Measurements from ENCODE around the gene THBD.

DNA sequence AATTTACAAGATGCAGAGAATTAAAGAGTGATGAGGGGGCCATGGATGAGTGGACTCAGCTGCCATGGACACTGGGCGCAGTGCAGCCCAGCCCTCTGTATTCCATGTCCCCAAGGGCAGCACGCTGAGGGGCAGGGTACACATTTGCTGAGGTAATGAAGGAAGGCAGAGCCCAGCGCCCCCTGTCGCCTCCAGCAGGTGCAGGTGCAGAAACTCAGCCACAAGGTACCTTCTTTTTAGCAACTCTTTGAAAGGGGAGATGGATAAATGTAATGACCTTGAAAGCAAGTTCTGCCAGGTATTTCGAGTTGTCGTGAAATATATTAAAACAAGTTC, 29.5 kb upstream of the THBD start:
- no peak for TF ChIP-seq EP300 (IDR thresholded peaks at IDR 0.05; ENCODE audit: borderline replicate concordance)
- TF ChIP-seq FOXM1 (IDR thresholded peaks at IDR 0.05; ENCODE audit: borderline replicate concordance, low read depth): no peak
- TF ChIP-seq YY1 (IDR thresholded peaks at IDR 0.05; ENCODE audit: low read depth): no peak
- no peak for TF ChIP-seq ZBTB7A (IDR thresholded peaks at IDR 0.05; ENCODE audit: low read depth)
- no peak for TF ChIP-seq TEAD4 (IDR thresholded peaks at IDR 0.05)

All from Ishikawa (cell line).